T-cell (primary cell): ENCODE results near the gene PIM1. TPM values are rescaled to one million over a fixed set of nuclear protein-coding genes. Genes with fewer than 3 reads are reported as not detected.

Experiments
- ATAC-seq, 4 experiments: fragments of 200-7000 bp in 3 of 4; fragments of 150-1000 bp in 1 of 4; cut with Tn5 transposase; replicated peaks in 1 of 4; 1 replicate in 3 of 4; 2 replicates in 1 of 4; pipeline ENCODE4 v1.10.0; 2021; ENCODE audit warnings: moderate library complexity in 3 of 4, mild to moderate bottlenecking in 2 of 4, moderate number of reproducible peaks in 1 of 4
- CTCF ChIA-PET, 2 donors: fragments of 300-600 bp; sonication (Branson Sonifier 250); formaldehyde crosslinking; loops; one replicate each; lab custom pipeline; 2022; ENCODE audit warnings: antibody characterized with exemption in 2 of 2; lab: Charles Lee
- POLR2A ChIA-PET, 2 donors: fragments of 300-600 bp; sonication (Branson Sonifier 250); formaldehyde crosslinking; loops; one replicate each; lab custom pipeline; 2022; ENCODE audit warnings: antibody characterized with exemption in 2 of 2; lab: Charles Lee
- DNase-seq, 35 experiments: peaks; one replicate each; pipeline versions ENCODE4 v3.0.0 to v3.0.0-alpha.2; 2013 to 2023
- H3K27ac ChIP-seq: one replicate; pipeline ENCODE4 v1.5.1; 2013; ENCODE audit warnings: low read length
- H3K27me3 ChIP-seq, 2 experiments: replicated peaks in 1 of 2; 1 replicate in 1 of 2; 2 replicates in 1 of 2; pipeline versions ENCODE4 v1.6.1 to v1.7.0; 2013; ENCODE audit warnings: low read length in 1 of 2, mixed read lengths in 1 of 2; ENCODE audit not compliant: control insufficient read depth in 2 of 2, insufficient read depth in 2 of 2; ENCODE audit errors: extremely low read depth in 1 of 2
- H3K36me3 ChIP-seq, 2 donors: 1 replicate in 1 of 2; 2 replicates in 1 of 2; pipeline versions ENCODE4 v1.6.1 to v1.7.0; 2013; ENCODE audit warnings: low read length in 1 of 2; ENCODE audit not compliant: control insufficient read depth in 2 of 2, insufficient read depth in 1 of 2; ENCODE audit errors: extremely low read depth in 1 of 2
- H3K4me1 ChIP-seq, 2 experiments: 1 replicate in 1 of 2; 2 replicates in 1 of 2; pipeline versions ENCODE4 v1.6.1 to v1.7.0; 2013; ENCODE audit warnings: low read length in 2 of 2, mixed read lengths in 1 of 2; ENCODE audit not compliant: insufficient read depth in 2 of 2, control insufficient read depth in 1 of 2; ENCODE audit errors: extremely low read depth in 1 of 2
- H3K4me3 ChIP-seq, 2 donors: 1 replicate in 1 of 2; 2 replicates in 1 of 2; pipeline versions ENCODE4 v1.5.1 to v1.7.0; 2013; ENCODE audit warnings: mild to moderate bottlenecking in 2 of 2, low read length in 1 of 2, moderate library complexity in 1 of 2; ENCODE audit not compliant: control insufficient read depth in 1 of 2; ENCODE audit errors: extremely low read depth in 1 of 2
- H3K9me3 ChIP-seq: 2 replicates; pipeline ENCODE4 v1.7.0; 2013
- H3K27ac Mint-ChIP-seq, 2 donors: one replicate each; pipeline ENCODE4 v1.8.0; 2020 to 2021; ENCODE audit warnings: mild to moderate bottlenecking in 2 of 2, mixed read lengths in 2 of 2
- H3K27me3 Mint-ChIP-seq, 2 donors: one replicate each; pipeline ENCODE4 v1.8.0; 2021 to 2022; ENCODE audit warnings: mixed read lengths in 2 of 2
- H3K36me3 Mint-ChIP-seq: one replicate; pipeline ENCODE4 v1.8.0; 2021; ENCODE audit warnings: mixed read lengths
- H3K4me1 Mint-ChIP-seq, 3 donors: one replicate each; pipeline ENCODE4 v1.8.0; 2020 to 2022; ENCODE audit warnings: mixed read lengths in 3 of 3, mild to moderate bottlenecking in 1 of 3
- H3K4me3 Mint-ChIP-seq, 3 donors: one replicate each; pipeline ENCODE4 v1.8.0; 2020 to 2022; ENCODE audit warnings: mild to moderate bottlenecking in 3 of 3, mixed read lengths in 3 of 3, moderate library complexity in 3 of 3
- H3K9me3 Mint-ChIP-seq, 3 donors: one replicate each; pipeline ENCODE4 v1.8.0; 2020 to 2022; ENCODE audit warnings: mixed read lengths in 3 of 3
- WGBS: methylation state at CpG from one replicate; pipeline ENCODE4 v1.1.5; 2013; ENCODE audit warnings: missing lambda C conversion rate; ENCODE audit not compliant: insufficient coverage; 5-methylcytosine and 5-hydroxymethylcytosine counted together
- total RNA-seq, 35 experiments: library from RNA in 6 of 35; stranded (reverse) in 6 of 35; fragments of 120-200 nt in 1 of 35; gene quantifications; one replicate each; pipeline versions ENCODE4 v1.2.1 to v1.2.4 and lab custom pipeline; 2013 to 2026

The PIM1 gene
- total RNA-seq, 5 donors from 2014 or later (not counting 1 experiment from before 2014, with no cell fraction given), result 225 to 334 (median 313) TPM

- H3K27me3 Mint-ChIP-seq, result no peaks in the 10 kb centered on the region
- H3K9me3 Mint-ChIP-seq, result no peaks in the 10 kb centered on the region
- H3K27ac ChIP-seq, result peak overlapping the region; percentile 77
- peak overlapping the region; percentile 94 to 97 for H3K27ac Mint-ChIP-seq
- peaks cover 54% of the 10 kb centered on the region for H3K36me3 Mint-ChIP-seq
- POLR2A ChIA-PET, result interaction anchor here (0.5 to 2.0 kb wide), 9 partner anchors 19 to 323 kb away, joined by 3 to 7 read pairs (median 4); no protein-coding TSS in a partner anchor
- no peaks in the 10 kb centered on the region for H3K27me3 ChIP-seq
- peaks cover 26 to 52% of the 10 kb centered on the region in 2 experiments for H3K4me1 ChIP-seq
- peak overlapping the region; percentile 78 to 90 for H3K4me3 ChIP-seq
- WGBS, result 2% methylated on average over 7 of the region's 17 CpGs
- DNase-seq, result peak; percentile 82 to 95 (median 90)
- CTCF ChIA-PET, result interaction anchor here (0.7 to 8.6 kb wide), 25 partner anchors 10 to 565 kb away, joined by 3 to 142 read pairs (median 5); partner anchors contain the start of gene C6orf89 (in 1 of the 2)
- peak overlapping the region; percentile 90 to 92 (median 91) for H3K4me3 Mint-ChIP-seq
- peaks cover 62 to 64% (median 64%) of the 10 kb centered on the region in 3 donors for H3K4me1 Mint-ChIP-seq
- no peaks in the 10 kb centered on the region for H3K9me3 ChIP-seq
- peak; percentile 34 to 38 (median 36) for ATAC-seq
- H3K36me3 ChIP-seq, result peaks cover 0 to 43% of the 10 kb centered on the region in 2 donors
Measured at GRCh38 chr6:37171970-37172812, 2.2 kb downstream of the PIM1 start.

GRCh38 chr6:37172912-37173492 lies 3.0 kb downstream of the PIM1 start:
- no peak for ATAC-seq
- peak overlapping the region; percentile 57 for H3K27ac ChIP-seq
- peak overlapping the region; percentile 78 to 90 for H3K4me3 ChIP-seq
- H3K27me3 ChIP-seq, result no peaks in the 10 kb centered on the region
- Mint-ChIP-seq H3K27ac (peak overlapping the region; percentile 94 to 97), H3K36me3 (peaks cover 57% of the 10 kb centered on the region), H3K4me1 (peaks cover 70 to 72% (median 71%) of the 10 kb centered on the region in 3 donors), H3K9me3 (no peaks in the 10 kb centered on the region), H3K27me3 (no peaks in the 10 kb centered on the region), H3K4me3 (peak overlapping the region; percentile 90 to 92 (median 91))
- no peaks in the 10 kb centered on the region for H3K9me3 ChIP-seq
- DNase-seq, result peak in 1 of 35 experiments; percentile 17
- peaks cover 32 to 55% of the 10 kb centered on the region in 2 experiments for H3K4me1 ChIP-seq
- 42% methylated on average over 4 of the region's 7 CpGs for WGBS
- ChIA-PET POLR2A (interaction anchor here (0.5 to 2.0 kb wide), 5 partner anchors 18 to 324 kb away, joined by 3 to 7 read pairs (median 5); no protein-coding TSS in a partner anchor), CTCF (interaction anchor here (0.6 to 8.6 kb wide), 28 partner anchors 9 to 566 kb away, joined by 3 to 142 read pairs (median 4); partner anchors contain the start of gene C6orf89 (in 1 of the 2))
- H3K36me3 ChIP-seq, result peaks cover 0 to 43% of the 10 kb centered on the region in 2 donors

- no peaks in the 10 kb centered on the region for H3K9me3 Mint-ChIP-seq
- 14% methylated on average over 5 of the region's 9 CpGs for WGBS
- ChIA-PET POLR2A (interaction anchor here (1.6 to 2.0 kb wide), 2 partner anchors 123 kb away, joined by 5 to 7 read pairs; no protein-coding TSS in a partner anchor), CTCF (interaction anchor here (0.6 to 8.6 kb wide), 17 partner anchors 9 to 371 kb away, joined by 3 to 142 read pairs (median 6); no protein-coding TSS in a partner anchor)
- peak overlapping the region; percentile 94 to 97 for H3K27ac Mint-ChIP-seq
- Histone ChIP-seq H3K27ac (peak overlapping the region; percentile 57), H3K4me3 (peak overlapping the region; percentile 78 to 90), H3K36me3 (peaks cover 0 to 43% of the 10 kb centered on the region in 2 donors), H3K9me3 (no peaks in the 10 kb centered on the region), H3K27me3 (no peaks in the 10 kb centered on the region), H3K4me1 (peaks cover 32 to 55% of the 10 kb centered on the region in 2 experiments)
- H3K4me1 Mint-ChIP-seq, result peaks cover 67 to 72% (median 69%) of the 10 kb centered on the region in 3 donors
- peak overlapping the region; percentile 90 to 92 (median 91) for H3K4me3 Mint-ChIP-seq
- DNase-seq (peak in 7 of 35 experiments; percentile 12 to 49 (median 24)), ATAC-seq (no peak)
- H3K36me3 Mint-ChIP-seq, result peaks cover 57% of the 10 kb centered on the region
- no peaks in the 10 kb centered on the region for H3K27me3 Mint-ChIP-seq
Measured at GRCh38 chr6:37173493-37174195, 3.7 kb downstream of the PIM1 start.

GRCh38 chr6:37174196-37174514 lies 4.2 kb downstream of the PIM1 start:
- Mint-ChIP-seq H3K4me3 (peak overlapping the region; percentile 90 to 92 (median 91)), H3K27ac (peak overlapping the region; percentile 94 to 97), H3K36me3 (peaks cover 57% of the 10 kb centered on the region), H3K4me1 (peaks cover 62 to 67% (median 64%) of the 10 kb centered on the region in 3 donors), H3K9me3 (no peaks in the 10 kb centered on the region), H3K27me3 (no peaks in the 10 kb centered on the region)
- ATAC-seq (no peak), DNase-seq (no peak)
- no peaks in the 10 kb centered on the region for H3K9me3 ChIP-seq
- H3K4me1 ChIP-seq, result peaks cover 32 to 51% of the 10 kb centered on the region in 2 experiments
- ChIA-PET POLR2A (no interaction called here), CTCF (interaction anchor here in 1 of 2 donors (0.6 to 8.6 kb wide), 4 partner anchors 49 to 154 kb away, joined by 3 to 142 read pairs (median 39); no protein-coding TSS in a partner anchor)
- WGBS, result no CpG with 5 or more reads among the region's 3 CpGs
- H3K4me3 ChIP-seq, result peak overlapping the region; percentile 56 to 90
- H3K36me3 ChIP-seq, result peaks cover 0 to 43% of the 10 kb centered on the region in 2 donors
- peak overlapping the region; percentile 57 for H3K27ac ChIP-seq
- H3K27me3 ChIP-seq, result no peaks in the 10 kb centered on the region

GRCh38 chr6:37174515-37175331 lies 4.8 kb downstream of the PIM1 start:
- POLR2A ChIA-PET, result no interaction called here
- no peak for ATAC-seq
- CTCF ChIA-PET, result interaction anchor here in 1 of 2 donors (1.2 to 8.6 kb wide), 3 partner anchors 124 to 154 kb away, joined by 4 to 142 read pairs (median 8); no protein-coding TSS in a partner anchor
- H3K4me1 ChIP-seq, result peaks cover 32 to 51% of the 10 kb centered on the region in 2 experiments
- Mint-ChIP-seq H3K4me3 (peak overlapping the region; percentile 90 to 92 (median 91)), H3K9me3 (no peaks in the 10 kb centered on the region), H3K27me3 (no peaks in the 10 kb centered on the region), H3K27ac (peak overlapping the region; percentile 94 to 97), H3K4me1 (peaks cover 61 to 65% (median 62%) of the 10 kb centered on the region in 3 donors), H3K36me3 (peaks cover 57% of the 10 kb centered on the region)
- no peaks in the 10 kb centered on the region for H3K27me3 ChIP-seq
- WGBS, result no CpG with 5 or more reads among the region's 10 CpGs
- H3K27ac ChIP-seq, result peak overlapping the region; percentile 57
- H3K4me3 ChIP-seq, result peak overlapping the region; percentile 56 to 90
- H3K36me3 ChIP-seq, result peaks cover 0 to 43% of the 10 kb centered on the region in 2 donors
- H3K9me3 ChIP-seq, result no peaks in the 10 kb centered on the region
- no peak for DNase-seq
